Middle frontal gyrus (tissue), 1 donor: ENCODE data around the gene ING1.
A peak's percentile ranks its signal among the peaks of the same experiment; 100 is the strongest.
"Not testable (repeated sequence)": the region's sequence is repeated elsewhere in the genome, so short reads cannot be mapped to it uniquely, and the experiment has no call there.

Experiments used
- DNase-seq: peaks from one replicate; pipeline ENCODE4 v3.0.0-alpha.2; 2015; ENCODE audit warnings: low spot score; ENCODE audit errors: extremely low spot score

The ING1 gene, protein sequence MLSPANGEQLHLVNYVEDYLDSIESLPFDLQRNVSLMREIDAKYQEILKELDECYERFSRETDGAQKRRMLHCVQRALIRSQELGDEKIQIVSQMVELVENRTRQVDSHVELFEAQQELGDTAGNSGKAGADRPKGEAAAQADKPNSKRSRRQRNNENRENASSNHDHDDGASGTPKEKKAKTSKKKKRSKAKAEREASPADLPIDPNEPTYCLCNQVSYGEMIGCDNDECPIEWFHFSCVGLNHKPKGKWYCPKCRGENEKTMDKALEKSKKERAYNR

GRCh38 chr13:110713642-110713952 is at the start of gene ING1:
Gene ING1, plus strand, starts transcription at chr13:110713700. Its CDS starts 450 bp downstream, at chr13:110714150.
- DNase-seq, result peak; percentile 40

DNA sequence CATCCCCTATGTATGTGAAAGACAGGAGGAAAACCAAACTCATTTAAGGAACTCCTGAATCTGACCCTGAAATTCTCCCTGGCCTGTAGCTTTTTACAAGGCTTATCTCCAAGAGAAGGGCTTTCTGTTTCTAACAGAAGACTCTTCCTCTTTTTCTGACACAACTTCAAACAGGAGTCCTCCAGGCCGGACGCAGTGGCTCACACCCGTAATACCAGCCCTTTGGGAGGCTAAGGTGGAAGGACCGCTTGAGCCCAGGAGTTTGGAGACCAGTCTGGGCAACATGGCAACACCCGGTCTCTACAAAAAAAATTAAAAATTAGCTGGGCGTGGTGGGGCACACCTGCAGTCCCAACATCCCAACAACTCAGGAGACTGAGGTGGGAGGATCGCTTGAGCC is 49.5 kb upstream of the ING1 start:
- no peak for DNase-seq

GRCh38 chr13:110664673-110665072 is 48.8 kb upstream of the ING1 start:
- DNase-seq, result no peak

DNA sequence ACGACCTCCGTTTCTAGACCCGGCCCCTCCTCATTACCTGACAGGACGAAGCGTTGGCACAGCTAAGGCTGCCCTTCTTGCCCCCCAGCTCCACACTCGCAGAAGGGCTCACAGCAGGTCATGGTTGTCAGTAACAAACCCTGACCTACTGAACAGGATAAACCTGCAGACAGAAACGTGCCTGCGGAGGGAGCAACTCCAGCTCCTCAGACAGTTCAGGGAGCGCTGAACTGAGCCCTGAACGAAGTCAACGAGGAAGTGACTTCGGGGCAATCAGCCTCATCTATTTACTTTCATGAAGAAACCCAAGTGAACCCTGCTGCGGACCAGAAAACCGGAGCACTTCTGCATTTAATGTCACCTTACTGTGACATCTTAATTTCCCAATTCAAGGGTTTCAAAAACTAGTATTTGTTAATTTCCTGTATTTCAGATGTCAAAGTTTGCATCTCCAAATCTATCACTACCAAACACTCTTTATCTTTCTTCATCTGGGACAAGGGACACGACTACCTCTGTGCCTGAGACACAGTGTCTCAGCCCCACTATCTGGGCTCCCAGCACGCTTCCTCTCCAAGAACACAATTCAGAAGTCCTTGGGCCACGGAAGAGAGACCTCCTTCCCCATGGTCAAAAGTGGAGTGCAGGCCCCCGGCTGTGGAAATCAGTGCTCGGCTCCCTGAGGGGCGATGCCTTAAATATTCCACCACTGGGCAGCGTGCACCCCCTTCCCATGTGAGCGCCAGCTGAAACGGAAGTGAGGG is 47.8 kb upstream of the ING1 start:
- DNase-seq, result no peak

DNA sequence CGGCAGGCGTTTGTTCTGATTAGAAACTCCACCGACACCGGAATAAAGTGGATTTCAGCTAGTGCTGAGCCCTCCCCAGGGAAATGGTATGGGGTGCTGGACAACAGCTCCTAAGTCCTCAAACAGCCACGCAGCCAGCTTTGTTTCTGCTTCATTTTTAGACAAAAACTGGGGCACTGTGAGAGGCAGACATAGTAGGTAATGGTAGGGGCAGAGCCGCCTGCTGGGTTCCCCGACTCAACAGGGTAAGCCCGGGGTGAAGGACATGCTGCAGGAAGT is 47.3 kb upstream of the ING1 start:
- no peak for DNase-seq

DNA sequence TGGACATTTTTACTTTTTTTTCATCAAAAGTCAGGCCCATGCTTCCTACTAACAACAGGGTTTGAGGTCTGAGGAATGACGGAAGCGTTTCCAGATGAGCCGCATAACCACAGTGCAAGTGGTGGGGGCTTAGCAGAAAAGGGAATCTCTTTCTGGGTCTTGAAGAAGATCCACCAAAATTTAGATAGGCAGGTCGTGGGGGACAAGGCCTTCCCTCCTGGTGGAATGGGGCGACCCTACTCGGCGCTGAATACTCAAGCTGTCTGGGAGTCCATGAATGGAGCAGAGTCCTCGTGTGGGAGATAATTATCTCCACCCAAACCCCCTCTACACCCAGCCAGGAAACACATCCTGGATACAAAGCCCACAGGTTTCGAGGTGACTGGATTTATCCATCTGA is 44.5 kb upstream of the ING1 start:
- DNase-seq, result no peak

- not testable (repeated sequence) for DNase-seq
Measured at GRCh38 chr13:110669814-110670213, 43.7 kb upstream of the ING1 start.

- DNase-seq, result no peak
Measured at GRCh38 chr13:110676595-110677587, 36.6 kb upstream of the ING1 start.

DNA sequence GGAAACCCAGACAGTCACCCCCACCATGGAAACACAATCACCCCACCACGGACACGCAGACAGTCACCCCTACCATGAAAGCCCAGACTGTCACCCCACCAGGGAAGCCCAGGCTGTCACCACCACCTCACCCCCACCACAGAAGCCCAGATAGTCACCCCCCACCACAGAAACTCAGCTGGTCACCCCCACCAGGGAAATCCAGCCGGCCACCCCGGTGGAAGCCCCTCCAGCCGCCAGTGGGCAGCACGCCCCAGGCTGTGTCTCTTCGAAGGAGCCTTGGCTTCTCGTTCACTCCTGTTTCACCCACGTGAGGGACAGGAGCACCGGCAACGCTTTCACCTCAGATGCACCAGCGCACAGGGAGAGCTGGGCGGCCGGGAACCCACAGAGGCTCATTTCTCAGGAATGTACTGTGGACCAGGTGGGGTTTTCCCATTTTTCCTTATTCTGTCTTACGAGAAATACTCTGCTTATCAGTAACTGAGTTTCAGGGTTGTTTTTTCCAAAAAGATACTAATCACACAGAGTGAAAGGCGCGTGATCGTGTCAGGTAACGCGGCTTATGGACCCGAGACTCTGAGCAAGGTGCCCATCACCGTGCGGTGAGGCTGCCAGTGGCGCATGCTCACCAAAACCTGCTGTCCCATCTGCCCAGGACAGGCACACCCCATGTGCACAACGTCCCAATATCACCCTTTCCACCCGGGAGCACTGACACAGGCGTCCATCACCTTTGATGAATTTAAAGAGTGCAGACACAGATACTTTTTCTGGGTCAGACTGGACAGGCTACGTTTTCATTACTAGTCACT is 35.6 kb upstream of the ING1 start:
- no peak for DNase-seq

GRCh38 chr13:110680852-110681251 is 32.6 kb upstream of the ING1 start:
- DNase-seq, result no peak

- no peak for DNase-seq
Measured at GRCh38 chr13:110681868-110682550, 31.5 kb upstream of the ING1 start.

DNA sequence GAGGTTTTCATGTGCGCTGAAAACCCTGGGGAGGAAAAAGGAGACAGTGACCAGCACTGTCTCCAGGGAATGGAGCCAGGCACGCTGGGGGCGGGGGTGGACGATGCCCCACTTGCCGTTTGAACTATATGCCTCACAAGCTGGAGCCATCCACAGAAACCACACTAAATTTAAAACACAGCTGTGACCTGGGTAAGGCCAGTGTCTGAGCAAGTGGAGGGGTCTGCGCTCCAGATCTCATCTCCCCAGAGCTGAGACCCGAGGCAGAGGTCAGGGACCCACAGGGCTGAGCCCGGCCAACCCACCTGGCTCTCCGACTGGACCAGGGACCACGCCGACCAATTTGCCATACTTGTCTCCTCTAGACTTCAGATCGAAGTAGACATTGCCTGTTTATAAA is 30.8 kb upstream of the ING1 start:
- DNase-seq, result no peak

DNA sequence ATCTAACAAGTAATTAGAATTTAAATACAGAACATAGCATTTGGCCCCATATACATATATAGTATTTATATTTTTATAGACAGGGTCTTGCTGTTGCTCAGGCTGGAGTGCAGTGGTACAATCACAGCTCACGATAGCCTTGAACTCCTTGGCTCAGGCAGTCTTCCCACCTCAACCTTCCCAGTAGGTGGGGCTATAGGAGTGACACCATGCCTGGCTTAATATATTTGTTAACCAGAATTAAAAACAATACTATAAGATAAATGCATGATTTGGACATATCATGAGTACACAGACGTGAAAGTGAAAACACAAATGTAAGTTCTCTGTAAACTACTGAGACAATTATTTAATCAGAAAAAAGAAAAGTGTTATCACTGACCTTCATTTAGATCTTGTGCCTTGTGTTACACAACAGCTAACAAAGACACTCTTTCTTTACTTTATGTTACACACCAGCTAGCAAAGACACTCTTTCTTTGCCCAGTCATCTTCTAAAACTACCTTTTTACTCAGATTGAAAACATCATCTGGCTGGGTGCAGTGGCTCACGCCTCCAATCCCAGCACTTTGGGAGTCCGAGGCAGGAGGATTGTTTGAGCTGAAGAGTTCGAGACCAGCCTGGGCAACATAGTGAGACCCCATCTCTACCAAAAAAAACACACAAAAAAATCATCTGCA is 30.2 kb upstream of the ING1 start:
- no peak for DNase-seq

DNA sequence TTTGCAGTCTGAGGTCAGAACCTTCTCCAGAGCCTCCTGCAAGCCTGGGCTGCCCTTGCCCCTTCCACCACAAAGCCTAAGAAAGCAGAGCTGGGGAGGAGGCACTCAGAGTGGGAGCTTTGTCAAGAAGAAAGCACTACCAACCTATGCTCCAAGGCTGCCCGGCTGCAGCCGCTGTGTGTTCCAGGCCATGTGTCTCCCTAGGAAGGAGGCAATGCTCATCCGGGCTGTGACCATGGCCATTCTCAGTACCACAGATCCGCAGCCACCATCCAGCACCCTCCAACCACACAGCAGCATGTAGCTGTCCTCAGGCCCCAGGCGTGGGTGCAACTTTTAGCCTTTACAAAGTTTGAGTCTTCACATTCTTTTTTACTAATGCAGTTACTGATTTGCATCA is 29.6 kb upstream of the ING1 start:
- DNase-seq, result no peak

GRCh38 chr13:110684388-110685056 is 29.0 kb upstream of the ING1 start:
- DNase-seq, result no peak

DNA sequence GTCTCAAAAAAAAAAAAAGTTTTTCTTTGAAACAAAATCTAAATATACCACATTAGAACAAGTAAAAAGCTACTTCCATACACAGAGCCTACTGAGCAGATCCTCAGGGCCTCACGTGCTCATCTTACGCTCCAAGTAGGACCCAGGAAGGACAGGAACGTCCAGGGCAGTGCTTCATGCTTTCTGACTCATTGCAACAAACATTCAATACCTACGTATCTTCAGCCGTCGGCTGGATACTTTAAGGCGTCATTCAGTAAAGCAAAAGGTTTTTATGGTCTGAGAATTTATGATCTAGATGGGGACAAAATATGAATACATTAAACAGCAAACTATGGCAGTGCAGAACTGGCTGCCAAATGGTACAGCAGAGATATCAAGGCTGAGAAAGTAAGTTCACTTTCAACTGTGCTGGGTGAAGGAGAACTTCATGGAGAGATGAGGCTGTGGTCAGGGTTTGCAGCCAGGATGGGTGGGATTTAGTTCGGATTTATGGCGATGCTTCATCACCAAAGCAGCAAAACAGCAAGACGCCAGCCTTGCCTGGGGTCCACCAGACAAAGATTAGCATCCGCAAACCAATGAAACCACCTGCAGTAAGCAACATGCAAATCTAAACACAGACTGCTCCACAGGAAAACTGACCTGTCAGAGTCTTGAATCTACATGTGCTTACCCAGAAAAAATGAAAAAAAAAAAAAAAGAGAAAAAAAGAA is 28.0 kb upstream of the ING1 start:
- DNase-seq, result no peak

GRCh38 chr13:110687736-110688135 is 25.8 kb upstream of the ING1 start:
- no peak for DNase-seq

DNA sequence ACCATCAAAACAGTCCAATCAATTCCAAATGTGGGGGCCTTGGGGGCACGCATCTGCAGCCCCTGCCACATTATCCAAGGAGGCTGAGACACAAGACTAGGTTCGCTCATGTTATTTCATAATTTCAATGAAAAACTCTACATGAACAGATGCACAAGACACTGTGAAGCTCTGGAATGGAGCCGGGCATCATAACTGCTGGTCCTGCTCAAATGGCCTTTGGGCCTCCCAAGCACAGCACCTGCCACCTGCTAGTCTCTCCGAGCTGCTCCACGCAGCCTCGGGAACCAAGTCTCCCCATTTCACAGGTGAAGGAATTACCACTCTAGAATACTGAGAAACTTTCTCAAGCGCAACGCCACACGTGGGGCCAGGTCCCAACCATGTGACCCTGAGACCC is 24.5 kb upstream of the ING1 start:
- DNase-seq, result no peak

GRCh38 chr13:110689711-110690110 is 23.8 kb upstream of the ING1 start:
- DNase-seq, result no peak
